ENCODE measurements around the gene ALDOA.

DNA sequence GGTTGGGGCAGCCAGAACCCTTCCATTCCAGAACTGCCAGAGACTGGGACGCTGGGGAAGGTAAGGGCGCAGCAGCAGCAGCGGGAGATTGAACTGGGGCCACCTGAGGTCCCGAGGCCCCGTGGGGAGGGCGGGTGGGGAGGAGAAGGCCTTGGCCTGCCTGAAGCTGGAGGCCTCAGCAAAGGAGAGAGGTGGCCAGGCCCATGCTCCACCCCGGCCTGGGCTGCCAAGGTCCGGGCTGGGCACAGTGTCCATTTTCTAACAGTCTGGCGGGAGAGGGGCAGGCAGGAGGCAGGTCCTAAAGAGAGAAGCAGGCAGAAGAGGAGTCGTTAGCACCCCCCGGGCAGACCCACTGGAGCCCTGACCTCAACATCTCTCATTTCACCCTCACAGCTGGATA lies 48.9 kb downstream of the ALDOA start:
- TF ChIP-seq CTCF (IDR thresholded peaks at IDR 0.05) (no peak), POLR2A (IDR thresholded peaks at IDR 0.05) (no peak)

Data from thyroid gland (tissue), 4 donors.